ENCODE measurements around the gene H2BW1.
"Not testable (repeated sequence)": the region's sequence is repeated elsewhere in the genome, so short reads cannot be mapped to it uniquely, and the experiment has no call there.

Gene H2BW1

DNA sequence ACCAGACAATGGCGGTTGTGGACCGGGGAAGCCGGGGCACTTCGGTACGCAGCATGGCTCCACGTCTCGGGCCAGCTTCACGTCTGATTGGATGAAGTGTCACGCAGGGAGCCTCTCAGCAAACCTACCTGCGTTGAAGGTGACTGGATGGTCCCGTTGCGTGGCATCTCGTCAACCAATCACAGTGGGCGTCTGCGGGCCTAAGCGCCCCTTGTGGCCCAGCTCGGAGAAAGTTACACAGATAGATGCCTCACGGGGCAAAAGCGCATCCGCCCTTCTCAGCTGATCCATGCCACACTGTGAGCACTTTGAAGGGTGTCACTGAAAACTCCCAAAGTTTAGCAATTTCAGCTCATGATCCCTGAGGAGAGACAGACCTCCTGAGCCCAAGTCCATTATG lies at the start of gene H2BW1:
Gene H2BW1, minus strand, starts transcription at position 103 of the 400 bp plus-strand sequence. CDS start 132 bp downstream, outside the sequence.
- DNase-seq (ENCODE audit: low spot score), result no peak

DNA sequence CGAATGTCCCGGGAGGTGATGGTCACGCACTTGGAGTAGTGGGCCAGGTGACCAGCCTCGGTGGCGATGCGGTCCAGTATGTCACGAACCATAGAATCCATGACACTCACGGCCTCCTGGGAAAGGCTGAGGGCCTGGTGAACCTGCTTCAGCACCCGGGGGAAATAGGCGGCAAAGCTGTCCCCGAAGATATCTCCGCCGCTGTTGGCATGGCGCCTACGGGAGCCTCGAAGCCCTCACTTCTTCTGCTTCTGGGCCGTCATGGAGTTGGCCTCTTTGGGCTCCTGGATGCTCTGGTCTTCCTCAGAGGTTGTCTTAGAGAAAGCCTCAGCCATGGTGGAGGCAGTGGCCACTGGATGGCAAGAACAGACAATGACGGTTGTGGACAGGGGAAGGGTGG lies 49.1 kb upstream of the H2BW1 start:
- not testable (repeated sequence) for DNase-seq (ENCODE audit: low spot score)

GRCh38 chrX:104054956-104055355 lies 41.4 kb upstream of the H2BW1 start:
- DNase-seq (ENCODE audit: low spot score), result not testable (repeated sequence)

- no peak for DNase-seq (ENCODE audit: low spot score)
Observed at GRCh38 chrX:104047171-104047570, 33.7 kb upstream of the H2BW1 start.

- DNase-seq (ENCODE audit: low spot score), result no peak
Observed at GRCh38 chrX:104045642-104046041, 32.1 kb upstream of the H2BW1 start.

- DNase-seq (ENCODE audit: low spot score), result no peak
Observed at GRCh38 chrX:104041003-104041402, 27.5 kb upstream of the H2BW1 start.

- no peak for DNase-seq (ENCODE audit: low spot score)
Observed at GRCh38 chrX:104039689-104040505, 26.4 kb upstream of the H2BW1 start, which contains the start of gene H2BW2. Gene H2BW2 (plus strand): TSS chrX:104039956. CDS start chrX:104039995, 39 bp downstream.

DNA sequence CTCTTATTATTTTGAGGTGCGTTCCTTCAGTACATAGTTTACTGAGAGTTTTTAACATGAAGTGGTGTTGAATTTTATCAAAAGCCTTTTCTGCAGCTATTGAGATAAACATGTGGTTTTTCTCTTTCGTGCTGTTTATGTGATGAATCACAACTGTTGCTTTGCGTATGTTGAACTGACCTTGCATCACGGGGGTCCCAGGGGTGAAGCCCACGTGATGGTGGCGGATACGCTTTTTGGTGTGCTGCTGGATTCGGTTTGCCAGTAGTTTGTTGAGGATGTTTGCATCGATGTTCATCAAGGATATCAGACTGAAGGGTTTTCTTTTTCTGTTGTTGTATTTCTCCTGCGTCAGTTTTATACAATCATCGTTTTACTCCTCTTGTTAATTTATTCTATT lies 4.6 kb upstream of the H2BW1 start:
- no peak for DNase-seq (ENCODE audit: low spot score)

- DNase-seq (ENCODE audit: low spot score), result not testable (repeated sequence)
Observed at GRCh38 chrX:104015576-104015975, 2.1 kb upstream of the H2BW1 start.

- no peak for DNase-seq (ENCODE audit: low spot score)
Observed at GRCh38 chrX:104013158-104013557, 350 bp downstream of the H2BW1 start.

- DNase-seq (ENCODE audit: low spot score), result no peak
Observed at GRCh38 chrX:104008831-104009230, 4.7 kb downstream of the H2BW1 start.

GRCh38 chrX:103999234-103999633 lies 14.3 kb downstream of the H2BW1 start:
- DNase-seq (ENCODE audit: low spot score), result no peak

DNA sequence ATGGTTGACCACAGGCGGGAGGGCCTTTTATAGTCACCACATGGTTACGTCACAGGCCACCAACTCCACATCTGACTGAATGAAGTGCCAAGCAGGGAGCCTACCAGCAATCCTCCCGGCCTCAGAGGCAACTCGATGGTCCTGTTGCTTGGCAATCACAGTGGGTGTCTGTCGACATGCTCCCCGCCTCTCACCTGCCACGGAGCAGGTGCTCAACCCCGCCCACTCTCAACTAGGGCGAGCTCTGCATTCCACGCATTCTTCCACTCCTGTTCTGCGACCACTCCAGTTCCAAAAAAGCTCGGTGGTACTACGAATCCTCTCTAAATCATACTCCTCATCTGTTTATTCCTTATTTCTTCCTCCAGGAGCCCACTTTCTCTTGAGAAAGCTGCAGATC lies 30.0 kb downstream of the H2BW1 start:
- not testable (repeated sequence) for DNase-seq (ENCODE audit: low spot score)

GRCh38 chrX:103962411-103963278 lies 50.9 kb downstream of the H2BW1 start, which contains the start of gene TMSB15B:
Gene TMSB15B (plus strand): TSS chrX:103962627.
- not testable (repeated sequence) for DNase-seq (ENCODE audit: low spot score)
